Measurements from ENCODE around the gene ATXN10. TPM values are rescaled to one million over a fixed set of nuclear protein-coding genes. Genes with fewer than 3 reads are reported as not detected.

ATXN10 gene
- total RNA-seq, 4 donors from 2014 or later = 35.5 to 83.3 (median 51.1) TPM

DNA sequence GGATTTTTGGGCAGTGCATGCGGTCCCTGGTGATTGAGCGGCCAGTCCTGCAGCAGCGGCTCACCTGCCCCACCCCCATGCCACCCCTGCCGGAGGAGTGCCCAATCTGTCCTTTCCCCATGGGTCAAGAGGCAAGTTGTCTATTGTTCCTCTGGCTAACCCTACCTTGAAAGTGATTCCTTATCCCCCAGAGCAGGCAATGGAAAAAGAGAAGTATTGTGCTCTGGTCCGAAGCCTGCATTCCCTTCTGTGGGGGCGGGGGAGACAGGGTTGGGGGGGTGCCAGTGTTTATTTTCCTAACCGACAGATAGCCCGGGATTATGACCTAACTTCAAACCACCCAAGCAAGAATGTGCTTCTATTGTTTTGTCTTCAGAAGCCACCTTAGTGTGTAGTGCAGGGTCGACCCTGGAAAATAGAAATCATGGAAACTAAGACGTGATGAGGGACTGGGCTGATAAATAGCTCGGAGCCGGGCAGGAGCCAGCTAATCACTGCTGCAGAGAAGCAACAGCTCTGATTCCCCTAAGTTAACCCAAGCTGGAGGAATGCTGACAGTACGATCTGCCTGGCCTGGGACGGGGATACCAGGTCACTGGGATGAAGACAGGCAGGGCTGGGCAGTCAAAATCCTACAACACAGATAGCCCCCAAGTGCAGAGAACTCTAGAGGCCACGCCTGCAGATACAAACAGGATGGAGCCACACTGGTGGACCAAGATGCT, 38.7 kb upstream of the ATXN10 start:
- intact Hi-C loops (cut with DNase I; ENCODE audit: low total_unique reads) = no loop called here
- 37 to 47% methylated on average over 15 of the region's 15 CpGs for WGBS, 2 donors
- no peak for DNase-seq (ENCODE audit: low spot score in 2 of 2)
- no peak for TF ChIP-seq POLR2A (IDR thresholded peaks at IDR 0.05)
- TF ChIP-seq, protein P1, sequence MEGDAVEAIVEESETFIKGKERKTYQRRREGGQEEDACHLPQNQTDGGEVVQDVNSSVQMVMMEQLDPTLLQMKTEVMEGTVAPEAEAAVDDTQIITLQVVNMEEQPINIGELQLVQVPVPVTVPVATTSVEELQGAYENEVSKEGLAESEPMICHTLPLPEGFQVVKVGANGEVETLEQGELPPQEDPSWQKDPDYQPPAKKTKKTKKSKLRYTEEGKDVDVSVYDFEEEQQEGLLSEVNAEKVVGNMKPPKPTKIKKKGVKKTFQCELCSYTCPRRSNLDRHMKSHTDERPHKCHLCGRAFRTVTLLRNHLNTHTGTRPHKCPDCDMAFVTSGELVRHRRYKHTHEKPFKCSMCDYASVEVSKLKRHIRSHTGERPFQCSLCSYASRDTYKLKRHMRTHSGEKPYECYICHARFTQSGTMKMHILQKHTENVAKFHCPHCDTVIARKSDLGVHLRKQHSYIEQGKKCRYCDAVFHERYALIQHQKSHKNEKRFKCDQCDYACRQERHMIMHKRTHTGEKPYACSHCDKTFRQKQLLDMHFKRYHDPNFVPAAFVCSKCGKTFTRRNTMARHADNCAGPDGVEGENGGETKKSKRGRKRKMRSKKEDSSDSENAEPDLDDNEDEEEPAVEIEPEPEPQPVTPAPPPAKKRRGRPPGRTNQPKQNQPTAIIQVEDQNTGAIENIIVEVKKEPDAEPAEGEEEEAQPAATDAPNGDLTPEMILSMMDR (IDR thresholded peaks at IDR 0.05) = no peak
- no peak overlapping the region for H3K4me3 ChIP-seq (ENCODE audit: low read depth, poor library complexity, severe bottlenecking)

DNA sequence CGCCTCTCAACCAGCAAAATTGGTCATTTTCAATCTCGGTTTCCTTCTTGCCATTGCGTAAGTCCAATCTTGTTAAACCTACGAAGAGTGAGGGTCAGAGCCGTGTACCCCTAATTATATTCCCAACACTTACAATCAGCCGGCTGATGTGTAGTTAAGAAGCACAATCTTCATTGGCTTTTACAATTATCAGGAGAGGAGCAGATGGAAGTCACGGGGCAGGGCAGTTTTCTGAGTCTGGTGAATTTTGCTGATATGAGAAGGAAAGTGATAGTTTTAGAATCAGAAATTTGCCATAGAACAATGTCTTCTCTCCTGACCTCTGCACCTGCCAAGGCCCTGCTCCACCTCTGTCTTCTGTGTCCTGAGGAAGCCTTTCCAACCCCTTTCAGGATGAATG, 35.0 kb upstream of the ATXN10 start:
- DNase-seq (ENCODE audit: low spot score in 2 of 2) = no peak
- 92 to 93% methylated on average over 7 of the region's 7 CpGs for WGBS, 2 donors

DNA sequence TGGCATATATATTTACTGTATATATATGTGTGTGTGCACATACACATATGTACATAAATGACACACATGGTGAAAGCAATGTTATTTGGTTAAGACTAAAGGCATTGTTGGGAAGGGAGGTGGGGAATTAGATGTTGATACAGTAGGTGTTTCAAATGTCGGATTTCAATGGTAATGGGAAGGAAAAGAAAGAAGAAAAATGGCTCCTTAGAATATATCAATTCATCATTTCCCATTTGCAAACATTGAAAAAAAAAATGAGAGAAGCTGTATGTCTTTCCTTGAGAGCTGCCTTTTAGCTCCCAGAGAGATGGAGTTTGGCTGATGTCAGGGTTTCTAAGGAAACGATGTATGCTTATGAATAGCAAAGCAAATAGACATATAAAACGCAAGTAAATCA, 33.4 kb upstream of the ATXN10 start:
- no peak for TF ChIP-seq POLR2A (IDR thresholded peaks at IDR 0.05)
- TF ChIP-seq, protein P1 (IDR thresholded peaks at IDR 0.05) = no peak
- no peak for DNase-seq (ENCODE audit: low spot score in 2 of 2)
- H3K4me3 ChIP-seq (ENCODE audit: low read depth, poor library complexity, severe bottlenecking) = no peak overlapping the region
- intact Hi-C loops (cut with DNase I; ENCODE audit: low total_unique reads) = no loop called here
- 84 to 86% methylated on average over 3 of the region's 3 CpGs for WGBS, 2 donors

More for the DNA sequence above, 35.0 kb upstream of the ATXN10 start:
- no peak overlapping the region for H3K4me3 ChIP-seq (ENCODE audit: low read depth, poor library complexity, severe bottlenecking)
- intact Hi-C loops (cut with DNase I; ENCODE audit: low total_unique reads) = no loop called here
- no peak for TF ChIP-seq POLR2A (IDR thresholded peaks at IDR 0.05)
- TF ChIP-seq, protein P1 (IDR thresholded peaks at IDR 0.05) = no peak

DNA sequence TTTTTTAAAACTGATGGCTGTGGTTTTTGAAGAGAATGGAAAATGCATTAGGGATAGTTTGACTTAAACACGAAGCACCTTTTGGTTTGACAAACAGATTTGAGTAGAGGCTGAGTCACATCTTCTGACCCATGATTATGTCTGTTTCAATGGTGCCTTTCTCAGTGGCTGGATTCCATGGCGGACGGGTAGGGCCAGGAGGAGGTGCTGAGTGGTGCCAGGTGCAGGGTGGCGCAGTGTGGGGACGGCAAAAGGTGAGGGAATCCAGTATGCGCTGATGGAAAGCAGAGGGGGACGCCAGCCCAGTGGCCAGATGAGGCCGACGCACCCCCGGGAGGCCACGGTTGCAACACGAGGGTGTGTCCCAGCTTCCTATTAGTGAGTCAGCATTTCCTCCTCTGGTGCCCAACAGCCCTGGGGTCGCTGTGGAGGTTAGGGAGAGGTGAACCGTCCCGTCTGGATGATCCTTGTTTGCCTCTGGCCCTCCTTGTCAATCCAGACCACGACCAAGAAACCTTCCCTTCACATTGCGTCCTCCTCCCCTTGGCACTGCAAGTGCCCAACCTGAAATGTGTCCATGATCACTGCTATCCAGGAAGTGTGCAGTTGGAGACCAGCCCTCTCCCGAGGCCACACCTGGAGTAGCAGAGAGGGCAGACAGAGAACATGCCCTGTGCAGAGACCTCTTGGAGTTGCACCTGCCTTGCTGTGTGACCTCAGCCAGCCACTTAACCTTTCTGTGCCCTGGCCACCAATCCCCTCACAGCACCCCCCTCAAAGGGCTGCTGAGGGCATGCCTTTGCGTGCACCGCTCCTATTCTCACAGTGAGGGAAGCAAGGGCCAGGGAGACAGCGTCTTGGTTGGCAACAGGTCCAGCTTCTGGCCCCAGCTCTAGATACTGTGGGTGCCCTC, 32.5 kb upstream of the ATXN10 start:
- DNase-seq (ENCODE audit: low spot score in 2 of 2) = peak; percentile 53 to 95
- intact Hi-C loops (cut with DNase I; ENCODE audit: low total_unique reads) = no loop called here
- H3K4me3 ChIP-seq (ENCODE audit: low read depth, poor library complexity, severe bottlenecking) = no peak overlapping the region
- TF ChIP-seq, protein P1 (IDR thresholded peaks at IDR 0.05) = no peak
- TF ChIP-seq POLR2A (IDR thresholded peaks at IDR 0.05) = no peak
- WGBS, 2 donors = 25% methylated on average over 21 of the region's 21 CpGs

DNA sequence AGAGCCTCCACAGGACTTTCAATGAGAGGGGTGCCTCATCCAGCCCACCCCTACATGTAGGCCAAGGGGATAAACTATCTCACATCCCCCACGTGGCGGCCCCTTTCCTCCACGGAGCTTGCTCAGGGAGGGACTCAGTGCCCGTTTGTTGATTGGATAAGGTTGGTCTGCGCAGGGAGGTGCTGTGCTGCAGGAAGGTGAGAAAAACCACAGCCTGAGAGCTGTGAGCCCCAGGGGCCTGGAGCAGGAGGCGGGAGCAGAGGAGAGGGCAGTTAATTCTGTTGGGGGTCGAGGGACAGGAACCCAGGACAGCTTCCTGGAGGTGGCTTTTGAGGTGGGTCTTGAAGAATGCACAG, 31.9 kb upstream of the ATXN10 start:
- TF ChIP-seq, protein P1 (IDR thresholded peaks at IDR 0.05) = no peak
- TF ChIP-seq POLR2A (IDR thresholded peaks at IDR 0.05) = no peak
- intact Hi-C loops (cut with DNase I; ENCODE audit: low total_unique reads) = no loop called here

More for the DNA sequence above, 31.9 kb upstream of the ATXN10 start:
- H3K4me3 ChIP-seq (ENCODE audit: low read depth, poor library complexity, severe bottlenecking) = no peak overlapping the region
- 65 to 74% methylated on average over 7 of the region's 7 CpGs for WGBS, 2 donors
- DNase-seq (ENCODE audit: low spot score in 2 of 2) = no peak

Measured in lower leg skin (tissue), 4 donors.